Measurements from ENCODE around the gene NOP9. TPM values are rescaled to one million over a fixed set of nuclear protein-coding genes. Genes with fewer than 3 reads are reported as not detected.

NOP9 gene
- total and polyA plus RNA-seq, 7 donors: 7.8 to 29.0 (median 14.6) TPM

DNA sequence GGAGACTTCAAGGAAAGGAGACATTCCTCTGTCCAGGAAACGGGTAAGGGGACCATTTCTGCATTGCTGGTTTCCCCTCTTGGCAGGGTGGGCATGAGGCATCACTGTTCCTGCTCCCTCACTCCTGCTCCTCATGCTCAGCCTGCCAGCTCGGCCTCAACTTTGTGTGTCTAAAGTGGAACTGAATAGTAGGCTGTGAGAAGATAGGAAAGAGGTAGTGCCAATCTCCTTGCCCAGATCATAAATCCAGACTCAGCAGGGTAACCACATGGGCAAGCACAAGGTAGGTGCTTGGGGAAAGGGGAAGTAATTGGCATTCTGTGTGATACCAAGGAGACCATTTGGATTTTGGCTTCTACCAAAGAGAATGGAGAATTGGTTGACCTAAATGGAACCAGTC, 14.3 kb downstream of the NOP9 start:
- H3K4me3 ChIP-seq: no peak overlapping the region
- DNase-seq: no peak
- no peak for TF ChIP-seq EP300 (IDR thresholded peaks at IDR 0.05)
- H3K9me3 ChIP-seq: no peaks in the 10 kb centered on the region
- H3K4me1 ChIP-seq: peaks cover 0 to 38% (median 34%) of the 10 kb centered on the region in 4 donors
- peaks cover 5 to 40% (median 31%) of the 10 kb centered on the region in 3 donors for H3K27me3 ChIP-seq
- peak overlapping the region in 1 of 4 donors; percentile 81 for H3K27ac ChIP-seq
- intact Hi-C loops (cut with DNase I): no loop called here
- H3K36me3 ChIP-seq: no peaks in the 10 kb centered on the region
- WGBS, 2 donors: 66 to 91% methylated on average over 2 of the region's 2 CpGs

DNA sequence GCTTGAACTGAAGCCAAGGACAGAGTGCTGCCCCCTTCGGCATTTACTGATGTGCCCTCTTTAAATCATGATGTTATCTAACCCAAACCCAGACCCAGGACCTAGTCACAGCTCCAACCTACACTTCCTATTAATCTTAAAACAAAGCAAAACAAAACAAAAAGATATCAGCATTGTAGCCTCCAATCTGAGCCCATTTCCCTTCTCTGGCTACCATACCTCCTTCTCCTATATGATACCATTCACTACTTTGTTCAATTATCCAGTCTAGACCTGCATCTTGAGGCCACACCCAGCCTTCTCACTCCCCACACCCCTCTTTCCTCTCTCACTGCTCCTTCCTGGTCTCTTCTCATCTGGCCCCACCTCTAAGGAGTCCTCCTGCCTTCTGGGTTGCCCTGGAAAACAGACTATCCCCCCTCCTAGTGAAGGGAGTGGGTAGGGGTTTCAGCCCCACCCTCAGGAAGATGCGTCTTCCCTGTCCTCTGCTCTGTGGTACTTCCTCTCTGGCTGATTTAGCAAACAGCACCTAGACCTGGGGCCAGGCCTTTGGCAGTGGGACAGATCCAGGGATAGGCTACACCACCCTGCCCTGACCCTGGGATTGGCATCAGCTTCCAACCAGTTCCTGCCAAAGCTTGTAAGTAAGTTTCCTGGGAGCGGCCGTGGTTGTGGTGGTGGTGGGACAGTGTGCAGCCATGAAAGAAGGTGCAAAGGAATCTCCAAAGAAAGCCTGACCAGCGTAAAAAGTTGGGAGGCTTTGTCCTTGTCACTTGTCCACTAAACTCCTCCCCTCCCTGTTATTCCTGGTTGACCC, 14.9 kb downstream of the NOP9 start:
- 74 to 77% methylated on average over 5 of the region's 5 CpGs for WGBS, 2 donors
- H3K27ac ChIP-seq: peak overlapping the region in 1 of 4 donors; percentile 25
- no peak overlapping the region for H3K4me3 ChIP-seq
- intact Hi-C loops (cut with DNase I): no loop called here
- H3K9me3 ChIP-seq: no peaks in the 10 kb centered on the region
- TF ChIP-seq POLR2A (IDR thresholded peaks at IDR 0.05): no peak
- peaks cover 5 to 46% (median 37%) of the 10 kb centered on the region in 3 donors for H3K27me3 ChIP-seq
- DNase-seq: no peak
- no peaks in the 10 kb centered on the region for H3K36me3 ChIP-seq
- peaks cover 0 to 33% (median 31%) of the 10 kb centered on the region in 4 donors for H3K4me1 ChIP-seq

DNA sequence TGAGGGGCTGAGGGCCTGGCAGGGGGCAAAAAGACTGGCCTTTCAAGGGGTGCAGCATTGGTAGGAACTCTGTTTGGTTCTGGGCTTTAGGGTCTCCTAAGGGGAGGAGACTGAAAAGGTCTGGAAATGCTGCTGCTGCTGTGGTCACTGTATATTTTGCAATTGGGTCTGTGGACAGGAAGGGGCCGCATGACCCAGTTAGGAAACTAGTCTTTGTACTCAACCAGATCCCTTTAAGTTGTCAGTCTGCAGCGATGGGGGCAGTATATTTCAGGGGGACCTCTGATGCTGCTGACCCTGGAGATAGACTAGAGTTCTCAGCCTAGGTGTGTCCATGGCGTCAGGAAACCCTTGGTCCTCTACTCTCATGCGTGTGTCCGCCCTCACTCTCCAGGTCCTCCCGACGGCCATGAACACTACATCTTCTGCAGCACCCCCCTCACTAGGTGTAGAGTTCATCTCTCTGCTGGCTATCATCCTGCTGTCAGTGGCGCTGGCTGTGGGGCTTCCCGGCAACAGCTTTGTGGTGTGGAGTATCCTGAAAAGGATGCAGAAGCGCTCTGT, 15.7 kb downstream of the NOP9 start:
- WGBS, 2 donors: 54 to 86% methylated on average over 10 of the region's 10 CpGs
- intact Hi-C loops (cut with DNase I): no loop called here
- TF ChIP-seq POLR2A (IDR thresholded peaks at IDR 0.05): no peak
- DNase-seq: no peak
- Histone ChIP-seq H3K9me3 (no peaks in the 10 kb centered on the region), H3K27me3 (peaks cover 5 to 54% (median 38%) of the 10 kb centered on the region in 3 donors), H3K4me3 (no peak overlapping the region), H3K4me1 (peaks cover 0 to 26% (median 24%) of the 10 kb centered on the region in 4 donors), H3K36me3 (no peaks in the 10 kb centered on the region), H3K27ac (peak overlapping the region in 3 of 4 donors; percentile 17 to 52 (median 25))

DNA sequence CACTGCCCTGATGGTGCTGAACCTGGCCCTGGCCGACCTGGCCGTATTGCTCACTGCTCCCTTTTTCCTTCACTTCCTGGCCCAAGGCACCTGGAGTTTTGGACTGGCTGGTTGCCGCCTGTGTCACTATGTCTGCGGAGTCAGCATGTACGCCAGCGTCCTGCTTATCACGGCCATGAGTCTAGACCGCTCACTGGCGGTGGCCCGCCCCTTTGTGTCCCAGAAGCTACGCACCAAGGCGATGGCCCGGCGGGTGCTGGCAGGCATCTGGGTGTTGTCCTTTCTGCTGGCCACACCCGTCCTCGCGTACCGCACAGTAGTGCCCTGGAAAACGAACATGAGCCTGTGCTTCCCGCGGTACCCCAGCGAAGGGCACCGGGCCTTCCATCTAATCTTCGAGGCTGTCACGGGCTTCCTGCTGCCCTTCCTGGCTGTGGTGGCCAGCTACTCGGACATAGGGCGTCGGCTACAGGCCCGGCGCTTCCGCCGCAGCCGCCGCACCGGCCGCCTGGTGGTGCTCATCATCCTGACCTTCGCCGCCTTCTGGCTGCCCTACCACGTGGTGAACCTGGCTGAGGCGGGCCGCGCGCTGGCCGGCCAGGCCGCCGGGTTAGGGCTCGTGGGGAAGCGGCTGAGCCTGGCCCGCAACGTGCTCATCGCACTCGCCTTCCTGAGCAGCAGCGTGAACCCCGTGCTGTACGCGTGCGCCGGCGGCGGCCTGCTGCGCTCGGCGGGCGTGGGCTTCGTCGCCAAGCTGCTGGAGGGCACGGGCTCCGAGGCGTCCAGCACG, 16.4 kb downstream of the NOP9 start:
- Histone ChIP-seq H3K27ac (peak overlapping the region in 3 of 4 donors; percentile 1 to 52 (median 17)), H3K36me3 (no peaks in the 10 kb centered on the region), H3K4me3 (no peak overlapping the region), H3K9me3 (no peaks in the 10 kb centered on the region), H3K27me3 (peaks cover 5 to 57% (median 38%) of the 10 kb centered on the region in 3 donors), H3K4me1 (peaks cover 0 to 19% (median 17%) of the 10 kb centered on the region in 4 donors)
- TF ChIP-seq POLR2AphosphoS5 (IDR thresholded peaks at IDR 0.05): peak in 2 of 4 donors; percentile 8 to 27
- TF ChIP-seq, protein P1, sequence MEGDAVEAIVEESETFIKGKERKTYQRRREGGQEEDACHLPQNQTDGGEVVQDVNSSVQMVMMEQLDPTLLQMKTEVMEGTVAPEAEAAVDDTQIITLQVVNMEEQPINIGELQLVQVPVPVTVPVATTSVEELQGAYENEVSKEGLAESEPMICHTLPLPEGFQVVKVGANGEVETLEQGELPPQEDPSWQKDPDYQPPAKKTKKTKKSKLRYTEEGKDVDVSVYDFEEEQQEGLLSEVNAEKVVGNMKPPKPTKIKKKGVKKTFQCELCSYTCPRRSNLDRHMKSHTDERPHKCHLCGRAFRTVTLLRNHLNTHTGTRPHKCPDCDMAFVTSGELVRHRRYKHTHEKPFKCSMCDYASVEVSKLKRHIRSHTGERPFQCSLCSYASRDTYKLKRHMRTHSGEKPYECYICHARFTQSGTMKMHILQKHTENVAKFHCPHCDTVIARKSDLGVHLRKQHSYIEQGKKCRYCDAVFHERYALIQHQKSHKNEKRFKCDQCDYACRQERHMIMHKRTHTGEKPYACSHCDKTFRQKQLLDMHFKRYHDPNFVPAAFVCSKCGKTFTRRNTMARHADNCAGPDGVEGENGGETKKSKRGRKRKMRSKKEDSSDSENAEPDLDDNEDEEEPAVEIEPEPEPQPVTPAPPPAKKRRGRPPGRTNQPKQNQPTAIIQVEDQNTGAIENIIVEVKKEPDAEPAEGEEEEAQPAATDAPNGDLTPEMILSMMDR (IDR thresholded peaks at IDR 0.05): no peak
- TF ChIP-seq EP300 (IDR thresholded peaks at IDR 0.05): no peak
- no peak for DNase-seq
- WGBS, 2 donors: 17 to 64% methylated on average over 70 of the region's 70 CpGs
- intact Hi-C loops (cut with DNase I): no loop called here

DNA sequence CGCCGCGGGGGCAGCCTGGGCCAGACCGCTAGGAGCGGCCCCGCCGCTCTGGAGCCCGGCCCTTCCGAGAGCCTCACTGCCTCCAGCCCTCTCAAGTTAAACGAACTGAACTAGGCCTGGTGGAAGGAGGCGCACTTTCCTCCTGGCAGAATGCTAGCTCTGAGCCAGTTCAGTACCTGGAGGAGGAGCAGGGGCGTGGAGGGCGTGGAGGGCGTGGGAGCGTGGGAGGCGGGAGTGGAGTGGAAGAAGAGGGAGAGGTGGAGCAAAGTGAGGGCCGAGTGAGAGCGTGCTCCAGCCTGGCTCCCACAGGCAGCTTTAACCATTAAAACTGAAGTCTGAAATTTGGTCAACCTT, 16.9 kb downstream of the NOP9 start:
- Histone ChIP-seq H3K27ac (peak overlapping the region in 1 of 4 donors; percentile 52), H3K9me3 (no peaks in the 10 kb centered on the region), H3K4me3 (no peak overlapping the region), H3K36me3 (no peaks in the 10 kb centered on the region), H3K4me1 (peaks cover 0 to 13% (median 11%) of the 10 kb centered on the region in 4 donors), H3K27me3 (peaks cover 5 to 57% (median 38%) of the 10 kb centered on the region in 3 donors)
- TF ChIP-seq EP300 (IDR thresholded peaks at IDR 0.05): no peak
- TF ChIP-seq POLR2A (IDR thresholded peaks at IDR 0.05): no peak
- no peak for TF ChIP-seq POLR2AphosphoS5 (IDR thresholded peaks at IDR 0.05)
- TF ChIP-seq, protein P1 (IDR thresholded peaks at IDR 0.05): no peak
- peak; percentile 59 for DNase-seq
- WGBS, 2 donors: 45 to 68% methylated on average over 18 of the region's 18 CpGs
- intact Hi-C loops (cut with DNase I): no loop called here

All from sigmoid colon (tissue), 7 donors.